ENCODE measurements around the gene FRMPD1. TPM values are rescaled to one million over a fixed set of nuclear protein-coding genes. Genes with fewer than 3 reads are reported as not detected.

The FRMPD1 gene
- total RNA-seq, 4 donors from 2014 or later: 12.9 to 23.9 (median 16.2) TPM

- 78 to 87% methylated on average over 10 of the region's 10 CpGs for WGBS, 2 donors
- no peak for DNase-seq (ENCODE audit: low spot score in 2 of 2)
- intact Hi-C loops (cut with DNase I; ENCODE audit: low total_unique reads): no loop called here
Measured at GRCh38 chr9:37683531-37684371, 33.0 kb downstream of the FRMPD1 start.

GRCh38 chr9:37692622-37693221, 42.0 kb downstream of the FRMPD1 start:
- intact Hi-C loops (cut with DNase I; ENCODE audit: low total_unique reads): no loop called here
- no peak for DNase-seq (ENCODE audit: low spot score in 2 of 2)
- no peak overlapping the region for H3K4me3 ChIP-seq (ENCODE audit: low read depth, poor library complexity, severe bottlenecking)
- no peak for TF ChIP-seq POLR2A (IDR thresholded peaks at IDR 0.05)
- WGBS, 2 donors: 51 to 54% methylated on average over 11 of the region's 11 CpGs

More at GRCh38 chr9:37683531-37684371, 33.0 kb downstream of the FRMPD1 start:
- no peak for TF ChIP-seq CTCF (IDR thresholded peaks at IDR 0.05)
- TF ChIP-seq POLR2A (IDR thresholded peaks at IDR 0.05): no peak
- no peak overlapping the region for H3K4me3 ChIP-seq (ENCODE audit: low read depth, poor library complexity, severe bottlenecking)

GRCh38 chr9:37693260-37693659, 42.5 kb downstream of the FRMPD1 start:
- TF ChIP-seq POLR2A (IDR thresholded peaks at IDR 0.05) (no peak), CTCF (IDR thresholded peaks at IDR 0.05) (no peak)
- no peak for DNase-seq (ENCODE audit: low spot score in 2 of 2)
- WGBS, 2 donors: 16 to 17% methylated on average over 4 of the region's 4 CpGs
- no peak overlapping the region for H3K4me3 ChIP-seq (ENCODE audit: low read depth, poor library complexity, severe bottlenecking)
- intact Hi-C loops (cut with DNase I; ENCODE audit: low total_unique reads): no loop called here

GRCh38 chr9:37694355-37694754, 43.6 kb downstream of the FRMPD1 start:
- TF ChIP-seq POLR2A (IDR thresholded peaks at IDR 0.05): no peak
- TF ChIP-seq CTCF (IDR thresholded peaks at IDR 0.05): no peak
- 93 to 95% methylated on average over 5 of the region's 5 CpGs for WGBS, 2 donors
- H3K4me3 ChIP-seq (ENCODE audit: low read depth, poor library complexity, severe bottlenecking): no peak overlapping the region
- intact Hi-C loops (cut with DNase I; ENCODE audit: low total_unique reads): no loop called here
- no peak for DNase-seq (ENCODE audit: low spot score in 2 of 2)

GRCh38 chr9:37696528-37696927, 45.8 kb downstream of the FRMPD1 start:
- no peak overlapping the region for H3K4me3 ChIP-seq (ENCODE audit: low read depth, poor library complexity, severe bottlenecking)
- DNase-seq (ENCODE audit: low spot score in 2 of 2): no peak
- WGBS, 2 donors: 34 to 35% methylated on average over 1 of the region's 1 CpG
- intact Hi-C loops (cut with DNase I; ENCODE audit: low total_unique reads): no loop called here
- TF ChIP-seq CTCF (IDR thresholded peaks at IDR 0.05) (no peak), POLR2A (IDR thresholded peaks at IDR 0.05) (no peak)

- intact Hi-C loops (cut with DNase I; ENCODE audit: low total_unique reads): no loop called here
- no peak for TF ChIP-seq POLR2A (IDR thresholded peaks at IDR 0.05)
- no peak for TF ChIP-seq CTCF (IDR thresholded peaks at IDR 0.05)
Measured at GRCh38 chr9:37700131-37700530, 49.4 kb downstream of the FRMPD1 start.

More at GRCh38 chr9:37700131-37700530, 49.4 kb downstream of the FRMPD1 start:
- H3K4me3 ChIP-seq (ENCODE audit: low read depth, poor library complexity, severe bottlenecking): no peak overlapping the region
- WGBS, 2 donors: 43 to 46% methylated on average over 3 of the region's 3 CpGs
- DNase-seq (ENCODE audit: low spot score in 2 of 2): no peak
